CD4-positive, alpha-beta T cell treated with Interleukin-6 at 100 ng/mL for 8 hours (primary cell): ENCODE results near the gene GPR65.

Source experiments
- DNase-seq: peaks from one replicate; pipeline ENCODE4 v3.0.0-alpha.2; 2020; ENCODE audit warnings: mixed read lengths, low spot score

GPR65 gene

DNA sequence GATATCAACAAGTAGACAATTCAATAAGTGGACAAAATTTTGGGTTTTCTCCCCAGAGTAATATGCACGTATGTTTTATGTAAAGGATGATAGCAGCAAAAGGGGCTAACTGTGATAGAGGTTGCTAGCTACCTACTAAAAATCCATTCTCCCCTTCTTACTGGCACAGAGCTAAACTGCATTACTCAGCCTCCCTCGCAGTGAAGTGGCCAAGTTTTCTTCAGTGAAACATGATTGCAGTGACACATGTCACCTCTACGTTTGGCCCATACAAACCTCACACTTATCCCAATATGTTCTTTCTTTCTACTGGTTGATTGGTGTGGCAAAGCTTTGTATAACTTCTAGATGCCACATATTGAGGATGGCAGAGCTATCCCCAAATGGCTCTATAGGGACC lies 34.3 kb downstream of the GPR65 start:
- DNase-seq: no peak

DNA sequence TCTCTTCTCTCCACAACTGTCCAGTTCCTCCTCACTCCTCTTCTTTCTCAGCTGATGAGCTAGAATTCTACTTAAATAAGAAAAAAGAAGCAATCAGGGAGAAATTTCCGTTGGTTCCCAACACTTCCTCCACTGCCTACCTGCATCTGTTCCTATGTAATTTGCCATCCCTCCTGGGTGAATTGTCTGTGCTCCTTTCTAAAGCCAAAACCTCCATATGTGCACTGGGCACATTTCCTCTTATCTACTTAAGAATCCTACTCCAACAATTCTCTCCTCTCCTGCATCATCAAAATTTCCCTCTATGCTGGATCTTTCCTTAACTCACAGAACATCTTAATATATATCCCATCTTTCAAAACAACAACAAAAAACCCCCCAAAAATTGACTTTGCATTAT lies 35.2 kb downstream of the GPR65 start:
- DNase-seq: no peak

DNA sequence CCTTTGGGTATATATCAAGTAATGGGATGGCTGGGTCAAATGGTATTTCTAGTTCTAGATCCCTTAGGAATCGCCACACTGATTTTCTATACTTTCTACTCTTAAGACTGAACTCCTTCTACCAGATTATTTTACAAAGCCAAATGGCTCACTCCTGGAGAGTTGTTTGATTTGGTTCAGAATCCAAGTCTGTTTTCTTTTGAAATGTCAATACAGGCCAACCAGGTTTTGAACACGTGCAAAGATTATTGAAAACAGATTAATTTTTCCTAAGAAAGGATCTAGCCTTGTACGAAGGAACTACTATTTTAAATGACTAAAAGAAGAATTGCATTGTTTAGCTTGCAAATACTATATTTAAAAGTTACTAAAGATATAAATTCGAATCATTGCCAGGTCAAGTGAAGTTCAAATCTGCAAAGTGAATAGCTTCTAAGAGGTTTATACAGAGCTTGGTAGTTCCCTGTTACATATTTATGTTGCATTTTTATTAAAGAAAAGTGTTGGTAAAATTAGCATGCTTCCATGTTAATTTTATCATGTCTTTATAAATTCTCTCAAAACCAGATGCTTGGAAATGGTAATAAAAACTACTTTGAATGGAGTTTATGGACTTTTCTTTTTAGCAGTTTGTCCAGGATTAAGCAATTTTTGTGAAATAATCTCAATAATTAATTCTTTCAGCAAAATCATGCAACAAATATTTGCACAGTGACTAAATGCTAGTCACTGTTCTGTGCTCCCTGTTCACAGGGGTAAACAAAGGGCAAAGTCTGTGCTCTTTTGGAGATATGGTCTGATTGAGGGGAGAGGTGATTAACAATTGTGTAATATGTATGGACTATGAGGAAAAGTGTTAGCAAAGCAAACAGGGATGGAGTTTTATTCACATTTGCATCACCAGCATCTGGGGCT lies 38.9 kb downstream of the GPR65 start:
- no peak for DNase-seq

DNA sequence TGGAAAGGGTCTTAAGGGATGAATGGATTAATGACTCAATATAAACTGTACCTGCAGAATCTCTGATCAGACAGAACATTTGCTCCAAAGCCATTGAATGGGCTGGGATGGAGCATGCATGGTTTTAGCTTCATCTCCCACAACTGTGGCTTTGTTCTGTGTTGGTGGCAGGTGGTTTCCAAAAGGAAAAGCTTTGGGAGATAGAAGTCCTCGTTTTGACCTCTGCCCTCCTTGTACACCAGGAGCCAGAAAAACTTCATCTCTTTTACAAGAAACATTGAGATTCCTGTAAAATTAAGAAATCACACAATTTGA lies 39.5 kb downstream of the GPR65 start:
- no peak for DNase-seq

DNA sequence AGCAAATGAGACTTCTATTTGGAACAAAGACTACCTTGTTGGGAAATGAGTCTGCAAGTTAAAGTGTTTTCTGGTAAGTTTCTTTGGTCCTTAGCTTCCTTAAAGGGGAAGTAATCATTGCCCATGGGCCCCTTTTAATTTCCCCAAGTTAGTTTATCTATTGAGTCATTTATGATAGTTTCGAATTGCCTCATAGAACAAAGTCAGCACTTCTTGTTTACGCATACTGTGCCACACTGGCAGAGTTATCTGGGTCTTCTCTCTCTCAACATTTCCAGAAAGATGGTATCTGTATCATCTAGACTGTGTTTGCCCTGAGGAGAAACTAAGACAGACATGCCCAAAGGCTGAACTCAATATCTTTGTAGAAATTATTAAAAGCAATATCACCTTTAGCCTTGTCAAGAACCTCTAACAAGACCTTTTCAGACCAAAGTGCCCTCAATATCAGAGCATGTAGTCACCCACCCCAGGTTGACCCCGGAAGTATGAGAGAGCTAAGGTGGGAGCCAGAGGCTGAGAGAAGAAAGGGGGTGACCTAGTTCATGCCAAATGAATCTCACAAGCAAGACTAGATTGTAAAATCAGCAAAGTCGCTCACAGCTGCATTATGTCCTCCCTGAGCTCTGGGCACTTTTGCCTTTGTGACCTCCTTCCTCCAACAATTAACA lies 40.0 kb downstream of the GPR65 start:
- no peak for DNase-seq

DNA sequence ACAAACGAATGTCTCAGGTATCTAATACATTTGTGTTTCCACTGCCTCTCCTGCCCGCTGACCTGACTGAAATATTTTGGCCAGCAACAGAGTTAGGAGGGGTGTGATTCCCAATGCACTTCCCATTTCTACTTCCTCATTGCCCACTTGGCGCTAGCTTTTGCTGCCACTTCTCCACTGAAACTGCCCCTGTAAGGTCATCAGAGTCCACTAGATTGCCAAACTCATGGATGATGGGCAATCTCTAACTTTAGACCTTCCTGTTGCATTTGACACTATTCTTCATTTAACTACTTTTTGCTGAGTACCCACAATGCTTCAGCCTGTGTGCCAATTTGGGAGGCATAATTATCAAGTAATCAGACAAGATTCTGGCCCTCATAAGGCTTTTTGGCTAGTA lies 40.8 kb downstream of the GPR65 start:
- DNase-seq: no peak

DNA sequence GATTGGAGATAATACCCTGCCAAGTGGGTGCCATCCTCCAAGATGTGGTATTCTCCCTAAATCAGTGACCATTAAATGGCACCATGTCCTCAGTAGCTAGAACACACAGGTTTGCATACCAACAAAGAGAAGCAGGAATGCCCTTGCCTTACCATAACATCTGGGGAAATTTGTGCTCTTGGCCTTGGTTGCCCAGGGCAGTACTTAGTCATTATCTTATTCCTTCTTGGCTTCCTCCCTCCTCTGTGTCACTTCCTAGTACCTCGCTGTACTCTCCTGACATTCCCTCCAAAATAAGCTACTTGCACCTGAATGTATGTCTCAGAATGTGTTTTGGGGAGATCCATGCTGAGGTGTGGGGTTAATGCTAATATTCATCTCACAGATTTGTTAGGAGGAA lies 43.4 kb downstream of the GPR65 start:
- no peak for DNase-seq

DNA sequence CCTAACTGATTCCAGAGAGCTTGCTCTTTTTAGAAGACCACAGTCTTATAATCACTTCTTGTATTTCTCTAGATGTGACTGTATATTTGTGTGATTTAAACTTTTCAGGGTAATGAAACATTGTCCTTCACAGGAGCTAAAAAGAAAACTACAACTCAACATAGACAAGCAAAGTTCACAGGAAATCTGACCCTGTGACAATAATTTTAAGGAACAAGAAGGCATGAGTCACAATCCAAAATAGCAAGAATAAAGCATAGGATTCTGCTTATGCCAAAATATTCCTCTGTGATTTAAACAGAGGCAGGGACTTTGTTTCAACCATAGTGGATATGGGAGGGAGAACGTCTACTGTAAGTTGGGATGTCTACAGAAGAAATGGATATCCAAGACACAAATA lies 44.3 kb downstream of the GPR65 start:
- no peak for DNase-seq

DNA sequence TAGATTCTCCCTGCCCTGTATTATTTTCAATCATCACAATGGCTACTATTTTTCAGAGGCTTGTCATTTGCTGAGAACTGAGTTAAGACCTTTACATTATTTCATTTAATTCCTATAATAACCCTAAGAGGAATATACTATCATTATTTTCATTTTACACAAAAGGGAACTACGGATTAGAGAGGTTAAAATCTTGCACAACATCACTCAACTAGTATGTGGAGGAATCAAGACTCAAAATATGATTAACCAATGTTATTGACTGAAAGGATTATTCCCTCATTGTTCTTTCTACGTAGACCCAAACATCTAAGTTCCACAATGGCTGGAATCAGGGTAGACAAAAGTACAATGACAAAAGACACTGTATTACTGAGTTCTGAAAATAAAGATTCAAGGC lies 45.0 kb downstream of the GPR65 start:
- DNase-seq: no peak

DNA sequence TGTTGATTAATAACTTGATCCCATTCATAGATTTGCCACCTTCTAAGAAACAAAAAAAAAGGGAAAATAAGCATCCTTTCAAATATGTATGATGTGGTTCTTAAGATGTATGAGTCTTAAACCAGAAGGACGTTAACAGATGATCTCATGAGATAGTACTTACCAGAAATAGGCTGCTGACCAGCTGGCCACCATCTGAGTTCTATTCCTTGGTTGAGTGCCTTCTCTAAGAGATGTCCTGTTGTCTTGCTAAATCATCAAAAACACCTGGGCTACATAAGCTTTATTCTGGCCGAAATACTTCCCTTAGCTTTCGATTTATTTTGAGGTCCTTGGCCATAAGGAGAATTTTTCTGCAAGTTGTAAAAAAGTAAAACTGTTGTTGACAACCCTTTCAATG lies 55.6 kb downstream of the GPR65 start:
- DNase-seq: no peak

DNA sequence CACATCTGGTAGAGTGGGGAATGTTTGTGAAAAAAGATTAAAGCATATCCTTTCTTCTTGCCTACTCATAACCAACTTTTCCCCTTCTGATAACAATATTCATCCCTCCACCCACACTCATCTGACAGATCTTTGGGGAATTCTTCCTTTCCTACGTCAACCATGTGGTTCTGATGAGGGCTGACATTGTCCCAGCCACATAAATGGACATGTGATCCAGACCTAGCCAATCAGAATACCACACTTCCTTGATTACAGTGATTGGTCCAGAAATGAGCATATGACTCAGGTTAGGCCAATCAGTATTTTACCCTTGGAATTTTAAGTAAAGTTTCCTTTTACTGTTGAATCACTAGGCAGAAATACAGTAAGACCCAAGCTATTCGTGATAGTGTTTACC lies 58.9 kb downstream of the GPR65 start:
- DNase-seq: no peak
